ENCODE data around the gene OR52N4.
"Not testable (repeated sequence)": the region's sequence is repeated elsewhere in the genome, so short reads cannot be mapped to it uniquely, and the experiment has no call there.

Gene OR52N4

GRCh38 chr11:5753943-5754342, at the start of gene OR52N4:
TSS of gene OR52N4 (plus strand) at chr11:5754243. CDS start at chr11:5754741, 498 bp downstream.
- DNase-seq, result no peak

- no peak for DNase-seq
Observed at GRCh38 chr11:5705688-5706087, 48.4 kb upstream of the OR52N4 start.

DNA sequence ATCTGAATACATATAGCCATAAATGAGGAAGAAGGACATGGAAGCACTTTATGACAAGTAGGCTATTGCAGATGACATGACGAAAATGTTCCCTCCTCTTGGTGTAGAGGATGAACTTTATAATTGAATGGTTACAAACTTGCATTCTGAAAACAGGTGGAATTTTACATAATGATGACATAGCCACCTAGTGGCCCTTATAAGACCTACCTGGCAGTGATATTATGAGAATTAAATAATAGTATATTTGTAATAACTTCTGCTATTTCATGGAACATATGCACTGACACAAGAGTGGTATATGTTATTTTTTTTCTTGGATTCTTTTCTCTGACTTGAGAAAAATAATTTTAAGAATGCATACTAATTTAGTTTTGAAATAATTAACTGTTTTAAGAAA, 41.5 kb upstream of the OR52N4 start:
- DNase-seq, result no peak

- DNase-seq, result no peak
Observed at GRCh38 chr11:5713695-5714094, 40.3 kb upstream of the OR52N4 start.

DNA sequence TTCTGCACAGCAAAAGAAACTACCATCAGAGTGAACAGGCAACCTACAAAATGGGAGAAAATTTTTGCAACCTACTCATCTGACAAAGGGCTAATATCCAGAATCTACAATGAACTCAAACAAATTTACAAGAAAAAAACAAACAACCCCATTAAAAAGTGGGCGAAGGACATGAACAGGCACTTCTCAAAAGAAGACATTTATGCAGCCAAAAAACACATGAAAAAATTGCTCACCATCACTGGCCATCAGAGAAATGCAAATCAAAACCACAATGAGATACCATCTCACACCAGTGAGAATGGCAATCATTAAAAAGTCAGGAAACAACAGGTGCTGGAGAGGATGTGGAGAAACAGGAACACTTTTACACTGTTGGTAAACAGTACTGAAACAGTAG, 37.5 kb upstream of the OR52N4 start:
- DNase-seq, result not testable (repeated sequence)

DNA sequence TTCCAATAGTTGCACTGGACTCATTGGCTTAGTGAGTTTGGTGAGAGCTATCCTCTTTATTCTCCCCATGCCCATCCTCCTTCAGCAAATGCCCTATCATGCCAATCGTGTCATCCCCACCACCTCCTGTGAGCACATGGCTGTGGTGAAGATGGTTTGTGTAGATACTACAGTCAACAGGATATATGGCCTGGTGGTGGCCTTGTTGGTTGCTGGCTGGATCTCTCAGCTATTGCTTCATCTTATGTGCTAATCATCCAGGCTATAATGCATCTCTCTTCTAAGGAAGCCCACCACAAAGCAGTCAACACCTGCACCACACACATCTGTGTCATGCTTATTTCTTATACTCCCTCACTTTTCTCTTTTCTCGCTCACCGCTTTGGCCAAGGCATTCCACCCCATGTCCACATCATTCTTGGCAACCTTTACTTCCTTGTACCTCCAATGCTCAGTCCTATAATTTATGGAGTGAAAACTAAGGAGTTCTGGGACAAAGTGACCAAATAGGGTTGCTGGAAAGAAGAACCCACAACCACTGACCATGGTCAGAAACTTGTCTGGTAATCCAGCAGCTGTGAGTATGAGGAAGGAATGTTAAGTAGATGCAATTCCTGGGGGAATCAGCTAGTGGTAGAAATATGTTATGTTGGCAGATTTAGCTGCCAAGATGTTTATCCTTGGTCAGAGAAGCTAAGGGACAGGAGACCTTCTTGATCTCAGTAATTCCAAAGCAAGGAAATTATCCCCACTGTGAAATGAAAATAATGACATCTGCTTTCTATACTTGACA, 34.1 kb upstream of the OR52N4 start:
- no peak for DNase-seq

DNA sequence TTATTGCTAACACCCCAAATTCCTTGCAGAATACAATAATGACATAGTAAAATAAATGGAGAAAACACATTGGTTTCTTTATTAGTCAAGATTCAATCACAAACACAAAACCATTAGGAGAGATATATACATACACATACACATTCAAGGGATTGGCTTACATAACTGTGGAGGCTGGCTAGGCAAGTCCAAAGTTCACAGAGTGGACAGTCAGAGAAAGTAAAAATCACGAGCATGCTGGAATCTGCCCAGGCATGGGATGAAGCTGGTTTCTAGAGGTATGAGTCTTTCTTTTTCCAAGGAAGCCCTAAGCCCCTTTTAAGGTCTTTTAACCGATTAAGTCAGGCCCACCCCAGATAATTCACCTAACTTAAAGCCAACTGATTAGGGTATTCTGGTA, 31.4 kb upstream of the OR52N4 start:
- DNase-seq, result no peak

DNA sequence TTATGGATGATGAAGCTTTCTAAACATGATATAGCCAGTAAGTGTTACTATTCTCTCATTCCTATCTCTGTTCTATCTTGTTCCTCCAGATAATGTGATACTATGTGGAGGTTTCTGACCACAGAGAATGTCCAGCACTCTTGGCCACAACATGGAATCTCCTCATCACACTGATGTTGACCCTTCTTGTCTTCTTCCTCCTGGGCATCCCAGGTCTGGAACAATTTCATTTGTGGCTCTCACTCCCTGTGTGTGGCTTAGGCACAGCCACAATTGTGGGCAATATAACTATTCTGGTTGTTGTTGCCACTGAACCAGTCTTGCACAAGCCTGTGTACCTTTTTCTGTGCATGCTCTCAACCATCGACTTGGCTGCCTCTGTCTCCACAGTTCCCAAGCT, 27.7 kb upstream of the OR52N4 start:
- DNase-seq, result no peak

DNA sequence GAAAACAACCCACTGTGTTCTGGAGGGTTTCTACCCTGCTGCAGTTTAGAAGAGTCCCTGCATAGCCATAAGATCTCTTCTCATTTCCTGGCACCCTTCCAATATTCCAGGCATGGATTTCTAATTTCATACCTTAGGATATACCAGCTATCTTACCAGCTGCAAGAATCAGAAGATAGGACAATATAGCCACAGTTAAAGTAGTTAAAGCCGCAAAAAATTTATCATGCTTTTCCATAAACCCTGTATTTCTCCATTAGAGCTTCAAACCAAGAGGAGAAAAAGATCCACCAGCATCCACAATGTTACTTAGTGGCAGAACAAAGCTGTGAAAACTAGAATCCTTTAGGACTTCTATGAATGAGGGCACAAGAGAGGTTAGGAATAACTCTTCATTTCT, 26.4 kb upstream of the OR52N4 start:
- DNase-seq, result no peak

- no peak for DNase-seq
Observed at GRCh38 chr11:5736396-5736795, 17.6 kb upstream of the OR52N4 start, which contains the start of gene OR56B1. TSS of gene OR56B1 (plus strand) at chr11:5736448. CDS start at chr11:5736517, 69 bp downstream.

GRCh38 chr11:5737091-5737490, 17.0 kb upstream of the OR52N4 start:
- DNase-seq, result no peak

DNA sequence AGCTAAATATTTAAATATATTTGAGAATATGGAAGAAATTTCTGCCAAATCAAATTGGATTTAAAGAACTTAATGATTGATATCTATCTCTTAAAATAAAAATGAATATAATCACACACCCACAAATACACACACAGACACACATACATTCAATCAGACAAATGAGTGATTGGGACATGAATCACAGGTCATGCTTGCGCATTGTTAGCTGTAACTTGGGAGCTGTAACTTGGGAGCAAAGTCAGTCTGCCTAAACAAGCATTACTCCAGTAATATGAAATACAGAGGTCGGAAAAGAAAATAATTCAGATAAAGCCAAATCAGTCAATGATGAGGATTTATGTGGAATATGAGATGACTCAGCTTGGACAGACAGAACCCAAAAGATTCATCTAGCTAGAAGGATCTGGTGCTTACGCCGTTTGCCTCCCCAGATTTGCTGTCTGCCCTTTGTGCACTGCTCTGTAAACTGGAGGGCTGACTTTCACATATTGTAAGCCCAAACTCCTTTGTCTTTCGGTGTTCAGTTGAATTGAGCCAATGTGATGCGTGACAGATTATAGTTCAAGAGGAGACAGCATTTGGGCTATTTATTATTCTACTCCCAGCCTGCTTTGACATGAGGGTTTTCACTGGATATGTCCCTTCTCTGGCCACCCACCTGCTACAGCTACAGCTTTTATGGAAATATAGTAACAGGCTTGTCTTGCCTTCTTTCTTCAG, 16.2 kb upstream of the OR52N4 start:
- no peak for DNase-seq

- DNase-seq, result no peak
Observed at GRCh38 chr11:5738431-5738830, 15.6 kb upstream of the OR52N4 start.

- DNase-seq, result no peak
Observed at GRCh38 chr11:5746614-5747013, 7.4 kb upstream of the OR52N4 start.

GRCh38 chr11:5749836-5750235, 4.2 kb upstream of the OR52N4 start:
- DNase-seq, result no peak

- DNase-seq, result no peak
Observed at GRCh38 chr11:5767056-5767455, 13.0 kb downstream of the OR52N4 start.

DNA sequence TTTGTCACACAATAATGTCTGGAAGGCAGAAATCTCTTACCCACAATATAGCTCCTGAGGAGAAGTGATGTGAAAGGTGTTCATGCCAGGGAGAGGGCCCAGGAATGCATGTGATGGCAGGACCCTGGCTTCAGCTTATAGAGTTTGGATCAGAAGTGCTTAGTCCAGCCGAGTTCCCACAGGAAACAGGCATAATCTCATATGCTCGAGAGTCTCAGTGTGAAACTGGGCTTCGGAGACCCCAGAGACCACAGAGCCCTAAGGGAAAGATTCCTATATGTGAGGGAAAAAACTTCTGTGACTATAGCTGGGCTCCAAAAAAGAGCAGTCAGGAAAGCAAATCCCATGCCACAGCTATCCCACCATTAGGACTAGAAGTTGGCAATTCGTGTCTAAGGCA, 29.2 kb downstream of the OR52N4 start, which contains the start of gene OR52N5:
Gene OR52N5 (minus strand): TSS at position 101 of the 400 bp plus-strand sequence. CDS start 4,721 bp downstream, outside the sequence.
- DNase-seq, result no peak

- no peak for DNase-seq
Observed at GRCh38 chr11:5791165-5791564, 37.1 kb downstream of the OR52N4 start, which contains the start of gene OR52N1. TSS of gene OR52N1 (minus strand) at chr11:5791265. CDS start at chr11:5788816, 2,449 bp downstream.

DNA sequence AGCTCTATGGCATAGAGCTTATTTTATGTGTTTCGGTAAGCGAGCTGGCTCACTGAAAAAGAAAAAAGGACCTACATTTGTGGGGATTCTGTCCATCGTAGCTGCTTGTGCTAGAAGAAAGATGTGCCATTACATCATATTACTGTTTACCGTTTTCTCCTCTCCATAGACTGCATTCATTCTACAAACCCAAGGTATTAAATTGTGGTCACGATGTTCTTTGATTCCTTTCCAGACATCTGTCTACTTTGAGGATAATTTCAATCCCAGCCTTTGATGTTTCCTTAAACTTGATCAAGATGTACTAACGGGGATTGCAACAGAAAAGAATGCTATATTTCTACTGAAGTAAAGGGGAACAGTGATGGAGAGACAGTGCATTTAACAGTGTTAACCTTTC, 42.5 kb downstream of the OR52N4 start:
- no peak for DNase-seq

- no peak for DNase-seq
Observed at GRCh38 chr11:5803982-5804381, 49.9 kb downstream of the OR52N4 start.
